Peyer's patch (tissue), 4 donors: ENCODE data around the gene SPNS3.

Experiments used
- POLR2A ChIP-seq, 2 donors: fragments of 450-650 bp; IDR thresholded peaks; one replicate each; pipeline ENCODE4 v1.5.1; 2017; ENCODE audit warnings: antibody characterized with exemption in 2 of 2, mild to moderate bottlenecking in 2 of 2, moderate library complexity in 2 of 2
- TF ChIP-seq, protein P1 (sequence below), 6 experiments: fragments of 450-650 bp in 4 of 6; fragments of 200-600 bp in 2 of 6; sonication (generic) in 1 of 6; IDR thresholded peaks; one replicate each; pipeline ENCODE4 v1.5.1; 2017 to 2019; ENCODE audit warnings: antibody characterized with exemption in 6 of 6, mild to moderate bottlenecking in 3 of 6, moderate library complexity in 1 of 6

DNA sequence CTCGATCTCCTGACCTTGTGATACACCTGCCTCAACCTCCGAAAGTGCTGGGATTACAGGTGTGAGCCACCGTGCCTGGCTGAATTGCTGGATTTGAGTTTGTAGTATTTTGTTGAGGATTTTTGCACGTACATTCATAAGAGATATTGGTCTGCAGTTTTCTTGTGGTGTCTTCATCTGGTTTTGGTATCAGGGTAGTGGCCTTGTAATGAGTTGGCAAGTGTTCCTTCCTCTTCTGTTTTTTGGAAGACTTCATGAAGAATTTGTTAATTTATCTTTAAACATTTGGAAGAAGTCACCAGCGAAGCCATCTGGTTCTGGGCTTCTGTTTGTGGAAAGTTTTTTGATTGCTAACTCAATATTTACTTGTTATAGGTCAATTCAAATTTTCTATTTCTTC, 26.9 kb downstream of the SPNS3 start:
- TF ChIP-seq POLR2A (IDR thresholded peaks at IDR 0.05) = no peak
- TF ChIP-seq, protein P1, sequence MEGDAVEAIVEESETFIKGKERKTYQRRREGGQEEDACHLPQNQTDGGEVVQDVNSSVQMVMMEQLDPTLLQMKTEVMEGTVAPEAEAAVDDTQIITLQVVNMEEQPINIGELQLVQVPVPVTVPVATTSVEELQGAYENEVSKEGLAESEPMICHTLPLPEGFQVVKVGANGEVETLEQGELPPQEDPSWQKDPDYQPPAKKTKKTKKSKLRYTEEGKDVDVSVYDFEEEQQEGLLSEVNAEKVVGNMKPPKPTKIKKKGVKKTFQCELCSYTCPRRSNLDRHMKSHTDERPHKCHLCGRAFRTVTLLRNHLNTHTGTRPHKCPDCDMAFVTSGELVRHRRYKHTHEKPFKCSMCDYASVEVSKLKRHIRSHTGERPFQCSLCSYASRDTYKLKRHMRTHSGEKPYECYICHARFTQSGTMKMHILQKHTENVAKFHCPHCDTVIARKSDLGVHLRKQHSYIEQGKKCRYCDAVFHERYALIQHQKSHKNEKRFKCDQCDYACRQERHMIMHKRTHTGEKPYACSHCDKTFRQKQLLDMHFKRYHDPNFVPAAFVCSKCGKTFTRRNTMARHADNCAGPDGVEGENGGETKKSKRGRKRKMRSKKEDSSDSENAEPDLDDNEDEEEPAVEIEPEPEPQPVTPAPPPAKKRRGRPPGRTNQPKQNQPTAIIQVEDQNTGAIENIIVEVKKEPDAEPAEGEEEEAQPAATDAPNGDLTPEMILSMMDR (IDR thresholded peaks at IDR 0.05) = no peak
